Kidney epithelial cell (primary cell): ENCODE results near the gene LYPD4. TPM values are rescaled to one million over a fixed set of nuclear protein-coding genes. Genes with fewer than 3 reads are reported as not detected.
A peak's percentile ranks its signal among the peaks of the same experiment; 100 is the strongest.

Experiments
- DNase-seq: peaks from one replicate; pipeline ENCODE4 v3.0.0-alpha.2; 2010; ENCODE audit warnings: low read depth
- H3K27me3 ChIP-seq: 2 replicates; pipeline ENCODE4 v1.6.0; 2011; ENCODE audit warnings: low read length; ENCODE audit not compliant: control insufficient read depth, insufficient read depth
- H3K36me3 ChIP-seq: 2 replicates; pipeline ENCODE4 v1.5.1; 2011; ENCODE audit warnings: low read length; ENCODE audit not compliant: control insufficient read depth, insufficient read depth
- H3K4me3 ChIP-seq: 2 replicates; pipeline ENCODE4 v1.5.1; 2011; ENCODE audit warnings: low read depth, mild to moderate bottlenecking, control low read depth, low read length
- total RNA-seq: library from RNA; depleted of rRNA; stranded (reverse); fragments of >200 nt; gene quantifications from 2 replicates; pipeline ENCODE4 v1.2.3, GENCODE V29; 2015
- TF ChIP-seq, protein P1 (sequence below): IDR thresholded peaks from 2 replicates; pipeline ENCODE4 v1.5.1; 2011; ENCODE audit warnings: mild to moderate bottlenecking, moderate library complexity, low read length, control low read depth, inconsistent platforms; ENCODE audit not compliant: insufficient read depth, poor library complexity, severe bottlenecking

LYPD4 gene
- total RNA-seq: not detected in 2 replicates

- Histone ChIP-seq H3K4me3 (no peak within 1 kb of the TSS), H3K36me3 (no peaks in the 10 kb centered on the region), H3K27me3 (no peaks in the 10 kb centered on the region)
- no peak for DNase-seq
- TF ChIP-seq, protein P1, sequence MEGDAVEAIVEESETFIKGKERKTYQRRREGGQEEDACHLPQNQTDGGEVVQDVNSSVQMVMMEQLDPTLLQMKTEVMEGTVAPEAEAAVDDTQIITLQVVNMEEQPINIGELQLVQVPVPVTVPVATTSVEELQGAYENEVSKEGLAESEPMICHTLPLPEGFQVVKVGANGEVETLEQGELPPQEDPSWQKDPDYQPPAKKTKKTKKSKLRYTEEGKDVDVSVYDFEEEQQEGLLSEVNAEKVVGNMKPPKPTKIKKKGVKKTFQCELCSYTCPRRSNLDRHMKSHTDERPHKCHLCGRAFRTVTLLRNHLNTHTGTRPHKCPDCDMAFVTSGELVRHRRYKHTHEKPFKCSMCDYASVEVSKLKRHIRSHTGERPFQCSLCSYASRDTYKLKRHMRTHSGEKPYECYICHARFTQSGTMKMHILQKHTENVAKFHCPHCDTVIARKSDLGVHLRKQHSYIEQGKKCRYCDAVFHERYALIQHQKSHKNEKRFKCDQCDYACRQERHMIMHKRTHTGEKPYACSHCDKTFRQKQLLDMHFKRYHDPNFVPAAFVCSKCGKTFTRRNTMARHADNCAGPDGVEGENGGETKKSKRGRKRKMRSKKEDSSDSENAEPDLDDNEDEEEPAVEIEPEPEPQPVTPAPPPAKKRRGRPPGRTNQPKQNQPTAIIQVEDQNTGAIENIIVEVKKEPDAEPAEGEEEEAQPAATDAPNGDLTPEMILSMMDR: no peak
Measured at GRCh38 chr19:41844601-41845000, at the start of gene LYPD4. Gene LYPD4, minus strand, starts transcription at chr19:41844683. Its CDS starts 5,398 bp downstream, at chr19:41839285.

DNA sequence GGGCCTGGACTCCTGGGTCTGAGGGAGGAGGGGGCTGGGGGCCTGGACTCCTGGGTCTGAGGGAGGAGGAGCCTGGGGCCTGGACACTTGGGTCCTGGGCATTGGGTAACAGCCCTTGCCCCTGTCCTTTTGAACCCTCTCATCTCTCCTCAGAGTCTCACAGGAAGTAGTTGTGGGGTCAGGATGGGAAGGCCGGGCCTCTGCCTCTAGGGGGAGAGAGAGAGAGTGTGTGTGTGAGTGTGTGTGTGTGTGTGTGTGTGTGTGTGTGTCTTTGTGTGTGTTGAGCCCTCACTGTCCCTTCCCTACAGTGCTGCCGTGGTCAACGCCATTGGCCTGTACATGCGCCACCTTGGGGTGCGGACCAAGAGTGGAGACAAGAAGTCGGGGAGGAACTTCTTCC, 49.4 kb upstream of the LYPD4 start:
- no peaks in the 10 kb centered on the region for H3K27me3 ChIP-seq
- peaks cover 3% of the 10 kb centered on the region for H3K36me3 ChIP-seq
- DNase-seq: no peak
- TF ChIP-seq, protein P1: peak; percentile 4
- H3K4me3 ChIP-seq: no peak overlapping the region

DNA sequence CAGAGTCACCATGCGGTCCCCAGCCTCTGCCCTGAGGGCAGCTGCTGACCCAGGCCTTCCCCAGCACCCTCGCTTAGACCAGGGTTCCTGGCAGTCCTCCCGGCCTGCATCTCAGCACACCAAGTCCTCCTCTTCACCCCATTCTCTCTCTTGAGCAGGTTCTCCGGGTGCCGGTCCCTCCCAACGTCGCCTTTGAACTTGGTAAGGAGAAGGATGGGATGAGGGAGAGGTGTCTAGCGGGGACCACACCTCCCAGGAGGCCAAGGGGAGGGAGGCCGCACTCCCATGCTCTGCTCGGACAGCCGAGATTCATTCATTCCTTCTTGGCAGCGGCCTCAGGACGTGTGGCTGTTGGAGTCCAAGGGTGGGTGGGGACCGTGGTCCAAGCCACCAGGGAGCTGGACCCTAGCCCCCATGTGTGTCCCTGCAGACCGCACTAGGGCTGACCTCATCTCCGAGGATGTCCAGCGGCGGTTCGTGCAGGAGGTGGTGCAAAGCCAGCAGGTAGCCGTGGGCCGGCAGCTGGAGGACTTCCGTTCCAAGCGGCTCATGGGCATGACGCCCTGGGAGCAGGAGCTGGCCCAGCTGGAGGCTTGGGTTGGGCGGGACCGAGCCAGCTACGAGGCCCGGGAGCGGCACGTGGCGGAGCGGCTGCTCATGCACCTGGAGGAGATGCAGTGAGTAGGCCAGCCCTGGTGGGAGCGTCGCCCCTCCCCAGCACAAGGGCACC, 47.9 kb upstream of the LYPD4 start:
- no peak overlapping the region for H3K4me3 ChIP-seq
- H3K36me3 ChIP-seq: peaks cover 3% of the 10 kb centered on the region
- TF ChIP-seq, protein P1: no peak
- no peaks in the 10 kb centered on the region for H3K27me3 ChIP-seq
- no peak for DNase-seq

DNA sequence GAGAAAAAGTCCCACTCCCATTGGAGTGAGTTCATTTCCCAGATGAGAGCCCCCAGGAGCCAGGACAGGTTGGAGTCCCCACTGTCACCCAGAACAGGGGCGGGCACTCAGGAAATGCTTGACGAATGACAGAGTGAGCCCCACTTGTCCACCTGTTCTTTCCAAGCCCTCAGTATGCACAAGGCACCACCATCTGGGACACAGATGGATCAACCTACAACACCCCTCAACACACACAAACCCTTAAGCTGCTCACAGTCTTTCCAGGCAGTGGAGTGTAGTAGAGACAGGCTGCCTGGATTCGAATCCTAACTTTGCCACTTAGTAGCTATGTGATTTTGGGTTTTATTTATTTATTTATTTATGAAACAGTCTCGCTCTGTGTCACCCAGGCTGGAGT, 46.5 kb upstream of the LYPD4 start:
- Histone ChIP-seq H3K4me3 (no peak overlapping the region), H3K36me3 (peaks cover 3% of the 10 kb centered on the region), H3K27me3 (no peaks in the 10 kb centered on the region)
- no peak for DNase-seq
- TF ChIP-seq, protein P1: no peak

DNA sequence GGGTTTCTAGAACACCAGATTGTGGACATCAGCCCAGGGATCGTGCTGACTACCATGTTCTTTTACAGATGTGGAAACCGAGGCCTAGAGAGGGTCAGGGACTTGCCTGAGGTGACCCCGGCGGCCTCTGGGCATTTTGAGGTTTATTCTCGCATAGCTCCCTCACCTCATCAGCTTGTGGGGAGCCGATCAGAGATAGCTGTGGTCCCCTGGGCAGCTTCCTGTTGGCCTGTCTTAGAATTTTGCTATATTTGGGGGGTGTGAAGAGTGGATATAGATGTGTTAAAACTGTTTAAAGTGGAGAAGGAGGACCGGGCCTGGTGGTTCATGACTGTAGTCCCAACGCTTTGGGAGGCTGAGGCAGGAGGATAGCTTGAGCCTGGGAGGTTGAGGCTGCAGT, 45.4 kb upstream of the LYPD4 start:
- peaks cover 3% of the 10 kb centered on the region for H3K36me3 ChIP-seq
- DNase-seq: no peak
- H3K27me3 ChIP-seq: no peaks in the 10 kb centered on the region
- TF ChIP-seq, protein P1: no peak
- H3K4me3 ChIP-seq: no peak overlapping the region

- DNase-seq: no peak
- Histone ChIP-seq H3K27me3 (no peaks in the 10 kb centered on the region), H3K36me3 (peaks cover 2% of the 10 kb centered on the region), H3K4me3 (no peak overlapping the region)
- TF ChIP-seq, protein P1: no peak
Measured at GRCh38 chr19:41888926-41889325, 44.4 kb upstream of the LYPD4 start.
